Measurements from ENCODE around the gene TAS2R5. TPM values are rescaled to one million over a fixed set of nuclear protein-coding genes. Genes with fewer than 3 reads are reported as not detected.

TAS2R5 gene
- total RNA-seq, 1 donor from 2014 or later, result 1.3 TPM

- Mint-ChIP-seq H3K27ac (ENCODE audit: unreplicated experiment) (no peak overlapping the region), H3K4me3 (ENCODE audit: unreplicated experiment) (no peak overlapping the region), H3K4me1 (ENCODE audit: low read depth, unreplicated experiment) (no peaks in the 10 kb centered on the region), H3K27me3 (ENCODE audit: unreplicated experiment) (no peaks in the 10 kb centered on the region), H3K9me3 (ENCODE audit: unreplicated experiment) (no peaks in the 10 kb centered on the region), H3K36me3 (ENCODE audit: unreplicated experiment) (no peaks in the 10 kb centered on the region)
- DNase-seq, result no peak
- no peak for TF ChIP-seq CTCF (IDR thresholded peaks at IDR 0.05; ENCODE audit: partially characterized antibody, unreplicated experiment)
These were observed 49.2 kb downstream of the TAS2R5 start for GRCh38 chr7:141839256-141839655.

DNA sequence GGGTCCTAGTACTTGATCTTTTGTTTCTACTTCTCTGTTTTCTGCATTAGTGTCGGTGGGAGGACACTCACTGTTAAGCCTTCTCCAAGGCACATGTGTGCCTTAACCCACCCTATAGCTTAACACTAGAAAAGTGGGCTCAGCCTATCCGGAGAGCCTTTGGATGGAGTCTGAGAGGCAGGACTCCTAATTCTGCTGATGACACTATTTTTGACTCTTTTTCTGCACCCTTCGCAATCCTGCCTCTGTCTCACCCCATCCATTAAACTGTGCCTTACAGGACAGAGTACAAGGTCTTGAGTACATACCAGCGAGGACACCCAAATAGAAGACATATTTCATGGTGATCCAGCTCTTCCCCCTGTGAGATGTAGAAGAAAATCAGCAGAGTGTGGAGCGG, 50.7 kb downstream of the TAS2R5 start:
- no peaks in the 10 kb centered on the region for H3K9me3 Mint-ChIP-seq (ENCODE audit: unreplicated experiment)
- TF ChIP-seq CTCF (IDR thresholded peaks at IDR 0.05; ENCODE audit: partially characterized antibody, unreplicated experiment), result no peak
- no peak overlapping the region for H3K4me3 Mint-ChIP-seq (ENCODE audit: unreplicated experiment)
- H3K36me3 Mint-ChIP-seq (ENCODE audit: unreplicated experiment), result no peaks in the 10 kb centered on the region
- no peaks in the 10 kb centered on the region for H3K27me3 Mint-ChIP-seq (ENCODE audit: unreplicated experiment)
- H3K4me1 Mint-ChIP-seq (ENCODE audit: low read depth, unreplicated experiment), result no peaks in the 10 kb centered on the region
- no peak overlapping the region for H3K27ac Mint-ChIP-seq (ENCODE audit: unreplicated experiment)
- DNase-seq, result no peak

Other genes starting within 250 kb of the TAS2R5 start
- gene AGK, start 238.8 kb upstream of the TAS2R5 start, total RNA-seq (ENCODE audit: unreplicated experiment), result 26.1 TPM
- gene DENND11, start 88.1 kb upstream of the TAS2R5 start, total RNA-seq (ENCODE audit: unreplicated experiment), result 9.5 TPM
- not detected for gene WEE2, start 81.9 kb upstream of the TAS2R5 start, total RNA-seq (ENCODE audit: unreplicated experiment)
- 123 TPM for gene SSBP1, start 51.9 kb upstream of the TAS2R5 start, total RNA-seq (ENCODE audit: unreplicated experiment)
- gene TAS2R3, start 26.1 kb upstream of the TAS2R5 start, total RNA-seq (ENCODE audit: unreplicated experiment), result 1.6 TPM
- gene TAS2R4, start 13.5 kb upstream of the TAS2R5 start, total RNA-seq (ENCODE audit: unreplicated experiment), result 1.0 TPM
- not detected for gene PRSS37, start 51.3 kb downstream of the TAS2R5 start, total RNA-seq (ENCODE audit: unreplicated experiment)
- gene OR9A4, start 126.2 kb downstream of the TAS2R5 start, total RNA-seq (ENCODE audit: unreplicated experiment), result not detected
- gene CLEC5A, start 156.8 kb downstream of the TAS2R5 start, total RNA-seq (ENCODE audit: unreplicated experiment), result not detected
- not detected for gene TAS2R38, start 183.6 kb downstream of the TAS2R5 start, total RNA-seq (ENCODE audit: unreplicated experiment)
- gene MGAM, start 205.7 kb downstream of the TAS2R5 start, total RNA-seq (ENCODE audit: unreplicated experiment), result 0.05 TPM

Data from glutamatergic neuron (in vitro differentiated cells).